ENCODE results near the gene KRT32.
"Not testable (repeated sequence)": the region's sequence is repeated elsewhere in the genome, so short reads cannot be mapped to it uniquely, and the experiment has no call there.

KRT32 gene

DNA sequence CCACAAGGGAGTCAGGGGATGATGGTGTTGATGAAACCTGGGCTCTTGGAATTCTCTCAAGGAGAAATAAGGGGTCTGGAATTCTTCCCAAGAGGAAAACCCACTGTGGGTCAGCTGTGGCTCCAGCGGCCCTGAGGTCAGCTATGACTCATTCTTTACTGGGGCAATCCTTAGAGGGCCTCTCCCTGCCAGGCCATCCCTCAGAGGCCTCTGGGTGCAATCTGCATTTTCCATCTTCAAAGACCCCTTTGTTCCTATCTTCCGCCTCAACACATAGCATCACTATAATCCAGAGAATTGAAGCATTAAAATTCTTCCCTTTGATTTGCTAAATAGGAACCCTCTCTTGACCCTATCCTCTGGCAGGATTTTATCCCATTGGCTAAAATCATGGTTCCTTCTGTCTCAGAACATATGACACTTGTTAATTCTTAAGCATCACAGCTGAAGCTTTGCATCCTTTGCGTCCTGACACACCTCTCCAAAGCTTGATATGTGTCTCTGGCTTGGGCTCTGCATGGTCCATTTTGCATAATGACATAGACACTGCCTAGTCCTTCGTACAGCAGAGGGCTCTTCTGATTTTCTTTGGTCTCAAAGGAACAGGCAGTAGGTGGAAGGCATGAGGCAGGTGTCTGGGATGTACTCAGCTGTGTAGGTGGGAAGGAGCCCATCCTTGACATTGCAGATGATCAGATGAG, 38.4 kb downstream of the KRT32 start:
- DNase-seq (ENCODE audit: low read depth), result peak; percentile 82

DNA sequence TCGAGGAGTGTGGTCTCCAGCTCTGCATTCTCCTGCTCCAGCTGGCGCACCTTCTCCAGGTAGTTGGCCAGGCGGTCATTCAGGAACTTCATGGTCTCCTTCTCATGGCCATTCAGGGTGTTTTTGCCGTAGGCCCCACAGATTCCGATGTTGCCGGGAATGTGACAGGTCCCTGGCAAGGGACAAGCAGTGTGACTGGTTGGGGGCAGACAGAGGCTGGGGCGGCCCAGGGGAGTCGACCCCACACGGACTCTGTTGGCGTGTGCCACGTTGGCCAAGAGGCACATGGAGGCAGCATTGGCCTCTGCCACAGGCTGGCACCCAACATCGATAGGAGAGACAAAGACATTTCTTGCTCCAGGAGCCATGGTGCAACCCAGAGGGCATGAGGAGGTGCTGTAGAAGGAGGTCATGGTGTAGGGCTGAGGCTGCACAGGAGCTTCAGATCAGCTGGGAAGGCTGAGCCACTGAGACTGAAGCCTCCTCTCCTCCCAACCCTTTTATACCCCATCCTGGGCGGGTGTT, 43.0 kb downstream of the KRT32 start, which contains the start of gene KRT37:
Gene KRT37 (minus strand): TSS at position 475 of the 525 bp plus-strand sequence. CDS start 62 bp downstream, at position 413.
- DNase-seq (ENCODE audit: low read depth), result no peak

DNA sequence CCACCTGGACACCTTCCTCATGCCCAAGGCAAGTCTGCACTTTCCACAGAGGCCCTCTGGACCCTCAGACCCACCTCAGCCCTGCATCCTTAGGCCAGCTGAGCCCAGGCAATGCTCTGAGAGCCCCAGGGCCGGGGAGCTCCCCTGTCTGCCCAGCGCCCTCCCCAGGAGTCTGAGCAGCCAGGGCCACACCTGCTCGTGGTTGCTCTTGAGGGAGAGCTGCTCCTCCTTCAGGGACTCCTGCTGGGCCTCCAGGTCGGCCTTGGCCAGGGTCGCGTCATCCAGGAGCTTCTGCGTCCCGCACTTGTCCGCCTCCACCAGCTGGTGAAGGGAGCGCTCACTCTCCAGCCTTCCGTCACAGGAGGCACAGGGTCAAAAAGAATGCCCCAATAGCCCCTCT, 44.6 kb downstream of the KRT32 start:
- not testable (repeated sequence) for DNase-seq (ENCODE audit: low read depth)

DNA sequence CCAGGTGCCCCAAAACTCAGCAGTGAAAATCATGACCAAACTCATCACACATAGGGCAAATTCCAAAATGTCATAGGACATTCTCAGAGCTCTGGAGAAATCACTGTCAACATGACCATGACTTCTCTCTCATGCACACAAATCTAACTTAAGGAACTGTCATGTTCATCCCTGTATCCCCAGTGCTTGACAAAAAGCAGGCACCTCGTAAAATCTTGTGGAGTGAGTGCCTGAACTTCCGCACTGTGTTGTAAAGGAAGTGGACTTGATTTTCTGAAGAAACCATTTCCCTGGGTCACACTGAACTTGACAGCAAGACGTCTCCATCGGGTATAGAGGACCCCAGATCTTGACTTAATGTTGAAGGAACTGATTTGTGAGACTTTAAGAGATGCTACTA, 45.6 kb downstream of the KRT32 start:
- peak; percentile 14 for DNase-seq (ENCODE audit: low read depth)

DNA sequence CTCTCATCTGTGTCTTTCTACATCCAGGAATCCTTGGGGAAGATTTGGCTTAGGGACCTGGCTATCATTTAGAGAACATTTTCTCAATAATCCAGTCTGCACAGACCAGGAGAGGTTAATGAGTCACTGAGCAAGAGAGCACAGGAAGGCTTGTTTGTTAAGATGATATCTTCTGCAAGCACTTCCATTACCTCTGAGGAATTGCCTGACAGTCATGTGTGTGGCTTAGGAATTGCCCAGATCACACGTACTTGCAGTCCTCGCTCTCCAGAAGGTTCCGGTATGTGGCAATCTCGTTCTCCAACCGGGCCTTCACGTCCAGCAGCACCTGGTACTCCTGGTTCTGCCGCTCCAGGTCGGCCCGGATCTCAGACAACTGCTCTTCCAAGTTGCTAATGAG, 46.1 kb downstream of the KRT32 start:
- peak; percentile 97 for DNase-seq (ENCODE audit: low read depth)

DNA sequence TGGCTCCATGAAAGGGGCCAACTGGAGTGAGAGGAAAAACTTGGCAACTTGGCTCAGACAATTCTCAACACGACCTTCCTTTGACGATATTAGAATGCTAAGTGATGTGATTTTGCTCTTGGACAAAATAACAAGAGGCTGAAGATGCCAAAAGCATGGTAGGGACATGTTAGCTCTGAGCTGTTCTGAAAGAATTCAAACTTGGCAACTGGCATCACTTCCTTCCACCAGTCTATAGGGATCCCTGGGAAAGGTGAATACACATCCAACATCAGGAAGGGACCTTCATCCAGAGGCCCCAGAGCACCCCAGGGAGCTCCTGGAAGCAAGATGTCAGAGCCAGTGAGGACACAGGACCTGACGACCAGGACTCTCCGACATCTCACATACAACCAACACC, 47.1 kb downstream of the KRT32 start:
- DNase-seq (ENCODE audit: low read depth), result no peak

DNA sequence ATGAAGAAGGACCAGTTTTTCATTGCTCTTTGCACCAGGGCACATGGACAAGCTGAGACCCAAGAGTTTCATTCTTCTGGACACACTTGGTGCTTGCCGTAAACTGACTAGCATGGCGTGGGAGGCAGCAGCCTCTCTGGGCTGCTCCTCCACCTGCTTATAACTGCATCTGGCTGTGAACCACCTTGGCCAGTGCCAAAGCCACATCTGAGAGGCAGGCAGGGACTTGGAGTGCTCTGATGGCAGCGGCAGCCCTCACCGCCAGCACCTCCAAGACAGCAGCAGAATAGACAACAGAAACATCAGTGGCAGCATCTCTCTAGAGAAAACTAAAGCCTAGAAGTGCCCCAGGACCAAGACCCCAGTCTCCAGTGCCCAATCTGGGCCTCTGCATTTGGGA, 47.5 kb downstream of the KRT32 start:
- no peak for DNase-seq (ENCODE audit: low read depth)

DNA sequence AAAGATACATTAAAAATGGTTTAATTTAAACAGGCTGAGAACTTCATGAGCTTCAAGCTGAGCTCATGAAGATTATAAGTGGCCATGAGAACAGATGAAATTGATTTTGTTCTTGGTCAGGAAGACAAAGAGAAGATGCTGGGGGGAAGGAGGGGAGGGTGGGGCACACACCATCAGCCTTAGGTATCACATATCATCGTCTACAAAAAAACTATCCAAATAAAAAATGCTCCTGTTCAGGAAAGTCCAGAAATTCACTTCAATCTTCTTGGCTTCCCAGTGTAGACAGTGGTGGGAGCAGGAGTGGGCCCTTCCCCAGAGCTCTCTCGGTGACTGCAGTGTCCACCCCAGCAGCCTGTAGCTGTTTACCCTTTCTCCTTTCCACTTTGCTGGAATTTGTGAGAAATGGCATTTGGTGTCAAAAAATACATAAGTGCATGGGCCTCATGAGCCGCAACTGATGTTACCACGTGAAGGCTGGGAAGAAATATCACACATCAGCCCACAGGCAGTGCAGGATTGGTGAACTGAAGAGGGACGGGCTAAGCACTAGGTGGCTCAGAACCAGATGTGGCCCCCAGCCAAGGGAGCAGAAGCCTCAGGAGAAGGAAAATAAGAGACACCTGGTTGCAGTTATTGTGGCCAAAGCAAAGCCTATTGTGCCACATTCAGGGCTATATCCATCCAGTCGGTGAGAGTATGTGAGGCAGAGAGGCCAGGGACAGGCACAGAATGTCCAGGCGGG, 48.9 kb downstream of the KRT32 start:
- DNase-seq (ENCODE audit: low read depth), result no peak

DNA sequence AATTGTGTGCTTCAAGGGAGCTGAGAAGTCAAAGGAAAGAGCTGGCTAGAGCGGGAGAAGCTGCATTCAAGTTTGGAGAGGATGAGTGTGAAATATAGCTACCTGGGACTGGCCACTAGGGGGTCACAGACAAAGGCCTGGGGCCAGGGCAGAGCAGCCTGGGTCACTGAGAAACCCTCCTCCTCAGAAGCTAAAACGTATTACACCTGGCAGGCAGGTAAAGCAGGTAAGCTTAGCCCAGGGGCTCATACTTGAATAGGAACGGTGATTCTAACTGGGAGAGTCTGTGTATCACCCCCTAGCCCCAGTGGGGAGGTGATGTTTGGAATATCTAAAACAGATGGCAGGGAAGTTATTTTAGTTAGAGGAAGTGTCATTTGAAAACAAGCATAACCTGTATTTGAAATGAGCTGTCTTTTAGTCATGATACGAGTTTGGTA, 49.6 kb downstream of the KRT32 start:
- DNase-seq (ENCODE audit: low read depth), result no peak

DNA sequence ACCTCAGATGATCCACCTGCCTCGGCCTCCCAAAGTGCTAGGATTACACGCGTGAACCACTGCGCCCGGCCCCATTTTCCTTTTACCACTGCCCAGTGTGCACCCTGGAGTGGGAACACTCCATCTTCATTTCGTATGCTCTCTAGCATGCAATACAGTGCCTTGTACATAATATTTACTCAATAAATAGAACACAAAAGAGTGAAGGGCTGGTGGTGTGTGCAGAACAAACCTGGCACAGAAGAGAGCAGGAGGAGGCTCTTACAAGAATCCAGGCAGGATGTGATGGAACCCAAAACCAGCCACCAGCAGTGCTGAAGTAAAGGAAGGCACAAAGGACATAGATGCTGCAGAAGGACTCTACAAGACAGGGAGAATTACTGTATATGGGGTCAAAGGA, 50.1 kb downstream of the KRT32 start:
- no peak for DNase-seq (ENCODE audit: low read depth)

DNA sequence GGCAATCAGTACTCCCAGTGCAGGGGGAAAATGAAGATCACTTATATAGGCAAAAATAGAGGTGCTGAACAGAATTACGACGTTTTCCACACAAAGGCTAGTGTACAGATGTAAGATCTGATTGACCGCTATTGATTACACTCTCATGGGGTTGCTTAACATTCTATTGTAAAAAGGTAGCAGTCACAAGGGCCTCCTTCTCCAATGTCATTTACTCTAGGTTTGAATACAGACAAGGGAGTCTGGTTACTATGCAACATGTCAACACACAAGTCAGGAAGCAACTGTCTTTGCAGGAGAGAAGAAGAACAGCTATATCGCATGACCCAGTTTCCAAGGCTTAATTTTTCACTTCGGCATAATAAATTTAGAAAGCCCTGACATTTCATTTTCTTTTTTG, 50.7 kb downstream of the KRT32 start:
- peak; percentile 34 for DNase-seq (ENCODE audit: low read depth)

DNA sequence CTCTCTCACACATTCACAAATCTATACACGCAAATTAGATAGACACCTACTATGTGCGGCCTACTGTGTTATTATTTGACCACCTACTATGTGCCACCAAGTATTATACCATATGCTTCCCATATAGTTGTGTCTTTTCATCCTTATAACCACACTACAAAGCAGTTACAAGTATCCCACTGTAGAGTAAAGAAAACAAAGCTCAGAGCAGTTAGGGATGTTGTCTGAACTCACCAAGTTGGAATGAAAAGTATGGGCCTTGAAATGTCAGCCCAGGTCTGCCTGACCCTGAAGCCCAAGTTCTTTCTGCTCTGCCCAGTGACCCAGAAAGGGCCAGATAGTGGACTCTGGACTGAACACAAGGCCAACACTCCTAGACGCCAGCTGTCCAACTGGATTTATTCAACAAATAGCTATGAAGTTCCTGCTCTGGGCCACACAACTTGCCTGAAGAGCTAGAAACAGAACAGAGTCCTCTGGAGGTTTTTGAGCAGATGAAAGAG, 51.3 kb downstream of the KRT32 start:
- DNase-seq (ENCODE audit: low read depth), result peak; percentile 88

DNA sequence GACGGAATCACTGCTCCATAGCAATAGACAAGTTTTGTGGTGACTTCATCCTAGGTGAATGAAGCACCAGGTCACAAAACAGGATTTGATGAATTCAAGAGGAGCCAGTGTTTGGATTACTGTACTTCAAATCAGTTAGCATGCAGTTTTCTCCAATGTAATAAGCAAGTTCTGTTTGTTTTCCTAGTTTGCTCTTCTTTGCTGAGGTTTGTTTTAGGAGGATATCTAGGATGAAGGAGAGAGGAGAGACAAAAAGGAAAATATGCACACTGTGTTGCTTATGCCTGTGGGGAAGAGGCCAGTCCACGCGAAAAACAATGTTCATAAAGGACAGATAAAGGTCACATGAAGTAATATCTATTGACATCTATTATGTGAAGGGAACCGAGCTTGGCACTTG, 51.8 kb downstream of the KRT32 start:
- DNase-seq (ENCODE audit: low read depth), result no peak

DNA sequence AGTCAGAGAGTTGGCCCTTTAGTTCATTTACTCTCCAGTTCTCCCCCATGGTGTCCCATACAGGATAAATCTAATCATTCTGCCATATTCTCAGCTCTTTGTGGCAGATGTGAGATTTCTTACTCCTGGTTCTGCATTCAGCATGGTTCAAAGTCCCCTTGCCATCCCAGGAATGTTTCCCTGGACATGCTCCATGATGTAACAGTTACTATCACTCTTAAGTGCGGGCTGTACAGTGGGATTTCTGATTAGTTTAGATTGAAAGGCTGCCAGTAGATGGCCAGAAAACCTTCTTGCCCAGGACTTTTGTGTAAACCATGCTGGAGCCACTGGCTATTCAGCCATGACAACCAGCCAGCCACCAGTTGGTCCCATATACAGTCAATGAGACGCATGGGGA, 53.2 kb downstream of the KRT32 start:
- no peak for DNase-seq (ENCODE audit: low read depth)

DNA sequence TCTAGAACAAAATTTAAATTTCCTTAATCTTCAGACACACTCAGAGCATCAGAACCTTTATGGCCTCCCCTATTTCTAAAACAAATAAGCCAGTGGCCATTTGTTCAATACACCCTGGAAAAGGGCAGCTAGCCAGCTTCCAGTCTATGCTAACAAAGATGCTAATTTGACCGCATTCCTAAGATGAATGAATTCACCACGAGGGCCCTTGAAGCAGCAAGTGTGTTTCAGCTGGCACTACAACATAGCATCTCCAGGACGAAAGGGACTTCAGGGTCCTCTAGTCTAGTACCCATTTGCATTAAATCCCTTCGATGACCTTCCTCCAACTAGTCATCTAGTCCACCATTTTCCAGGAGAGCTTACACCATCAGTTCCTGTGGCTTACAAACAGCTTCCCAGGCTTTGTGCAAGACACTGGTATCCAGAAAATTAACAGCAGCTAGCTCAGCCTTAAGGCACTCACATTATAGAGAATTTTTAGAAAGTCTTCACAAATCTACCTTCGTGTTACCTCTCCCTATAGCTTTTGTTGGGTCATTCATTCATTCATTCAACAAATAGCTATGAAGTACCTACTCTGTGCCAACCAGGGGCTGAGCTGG, 53.7 kb downstream of the KRT32 start:
- DNase-seq (ENCODE audit: low read depth), result peak; percentile 22

DNA sequence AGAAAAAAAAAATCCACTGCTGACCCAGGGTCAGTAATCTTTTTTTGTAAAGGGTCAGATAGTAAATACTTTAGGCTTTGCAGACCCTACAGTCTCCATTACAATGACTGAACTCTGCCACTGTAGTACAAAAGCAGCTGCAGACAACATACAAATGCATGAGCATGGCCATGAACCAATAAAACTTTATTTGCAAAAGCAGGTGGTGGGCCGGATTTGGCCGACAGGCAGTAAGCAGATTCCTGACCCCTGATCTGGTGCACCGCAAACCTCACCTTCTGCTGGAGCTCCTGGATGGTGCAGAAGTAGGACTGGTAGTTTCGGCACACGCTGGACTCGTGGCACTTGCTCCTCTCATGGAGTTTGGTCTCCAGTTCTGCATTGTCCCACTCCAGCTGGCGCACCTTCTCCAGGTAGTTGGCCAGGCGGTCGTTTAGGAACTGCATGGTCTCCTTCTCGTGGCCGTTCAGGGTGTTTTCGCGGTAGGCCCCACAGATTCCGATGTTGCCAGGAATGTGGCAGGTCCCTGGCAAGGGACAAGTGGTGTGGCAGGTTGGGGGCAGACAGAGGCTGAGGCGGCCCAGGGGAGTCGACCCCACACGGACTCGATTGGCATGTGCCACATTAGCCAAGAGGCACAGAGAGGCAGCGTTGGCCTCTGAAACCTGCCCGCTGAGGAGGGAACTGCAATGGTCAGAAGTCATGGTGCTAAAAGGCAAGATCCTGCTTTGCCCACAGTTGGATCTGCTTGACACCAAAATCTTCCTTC, 55.9 kb downstream of the KRT32 start:
- no peak for DNase-seq (ENCODE audit: low read depth)

Measured in amniotic epithelial cell (primary cell).